ENCODE measurements around the gene NKX6-2. TPM values are rescaled to one million over a fixed set of nuclear protein-coding genes. Genes with fewer than 3 reads are reported as not detected.

NKX6-2 gene
- total and polyA plus RNA-seq, 2 donors from 2014 or later = 2.5 TPM; not detected in 1

GRCh38 chr10:132783940-132784865, 1.7 kb downstream of the NKX6-2 start:
- H3K4me1 ChIP-seq (ENCODE audit: control insufficient read depth in 2 of 3, insufficient read depth in 2 of 3, low read depth in 1 of 3, low read length in 3 of 3) = peaks cover 0 to 2% (median 0%) of the 10 kb centered on the region in 3 donors
- peaks cover 9% of the 10 kb centered on the region for H3K27me3 ChIP-seq (ENCODE audit: control insufficient read depth, insufficient read depth, low read length)
- peaks cover 0 to 12% (median 4%) of the 10 kb centered on the region in 3 donors for H3K36me3 ChIP-seq (ENCODE audit: control insufficient read depth in 2 of 3, insufficient read depth in 3 of 3, low read length in 3 of 3)
- H3K9ac ChIP-seq (ENCODE audit: low read length in 3 of 3) = no peak overlapping the region
- DNase-seq (peak in 1 of 5 donors; percentile 26), FAIRE-seq (no peak)
- H3K27ac ChIP-seq (ENCODE audit: low read depth in 2 of 2, low read length in 2 of 2) = no peak overlapping the region
- TF ChIP-seq, protein P1, sequence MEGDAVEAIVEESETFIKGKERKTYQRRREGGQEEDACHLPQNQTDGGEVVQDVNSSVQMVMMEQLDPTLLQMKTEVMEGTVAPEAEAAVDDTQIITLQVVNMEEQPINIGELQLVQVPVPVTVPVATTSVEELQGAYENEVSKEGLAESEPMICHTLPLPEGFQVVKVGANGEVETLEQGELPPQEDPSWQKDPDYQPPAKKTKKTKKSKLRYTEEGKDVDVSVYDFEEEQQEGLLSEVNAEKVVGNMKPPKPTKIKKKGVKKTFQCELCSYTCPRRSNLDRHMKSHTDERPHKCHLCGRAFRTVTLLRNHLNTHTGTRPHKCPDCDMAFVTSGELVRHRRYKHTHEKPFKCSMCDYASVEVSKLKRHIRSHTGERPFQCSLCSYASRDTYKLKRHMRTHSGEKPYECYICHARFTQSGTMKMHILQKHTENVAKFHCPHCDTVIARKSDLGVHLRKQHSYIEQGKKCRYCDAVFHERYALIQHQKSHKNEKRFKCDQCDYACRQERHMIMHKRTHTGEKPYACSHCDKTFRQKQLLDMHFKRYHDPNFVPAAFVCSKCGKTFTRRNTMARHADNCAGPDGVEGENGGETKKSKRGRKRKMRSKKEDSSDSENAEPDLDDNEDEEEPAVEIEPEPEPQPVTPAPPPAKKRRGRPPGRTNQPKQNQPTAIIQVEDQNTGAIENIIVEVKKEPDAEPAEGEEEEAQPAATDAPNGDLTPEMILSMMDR (IDR thresholded peaks at IDR 0.05; ENCODE audit: borderline replicate concordance, extremely low read depth, insufficient read depth) = no peak
- no peaks in the 10 kb centered on the region for H3K9me3 ChIP-seq (ENCODE audit: control insufficient read depth in 2 of 3, insufficient read depth in 1 of 3, low read length in 3 of 3)
- no peak overlapping the region for H3K4me3 ChIP-seq (ENCODE audit: low read length in 3 of 3)
- intact Hi-C loops (cut with DNase I) = no loop called here

GRCh38 chr10:132783165-132783939, 2.6 kb downstream of the NKX6-2 start:
- H3K27ac ChIP-seq (ENCODE audit: low read depth in 2 of 2, low read length in 2 of 2) = no peak overlapping the region
- no peak for FAIRE-seq
- no peak overlapping the region for H3K9ac ChIP-seq (ENCODE audit: low read length in 3 of 3)
- peak in 2 of 5 donors; percentile 26 to 54 for DNase-seq
- H3K27me3 ChIP-seq (ENCODE audit: control insufficient read depth, insufficient read depth, low read length) = peaks cover 9% of the 10 kb centered on the region
- peaks cover 0 to 2% (median 0%) of the 10 kb centered on the region in 3 donors for H3K4me1 ChIP-seq (ENCODE audit: control insufficient read depth in 2 of 3, insufficient read depth in 2 of 3, low read depth in 1 of 3, low read length in 3 of 3)
- H3K36me3 ChIP-seq (ENCODE audit: control insufficient read depth in 2 of 3, insufficient read depth in 3 of 3, low read length in 3 of 3) = peaks cover 0 to 12% (median 6%) of the 10 kb centered on the region in 3 donors
- no peaks in the 10 kb centered on the region for H3K9me3 ChIP-seq (ENCODE audit: control insufficient read depth in 2 of 3, insufficient read depth in 1 of 3, low read length in 3 of 3)
- TF ChIP-seq, protein P1 (IDR thresholded peaks at IDR 0.05; ENCODE audit: borderline replicate concordance, extremely low read depth, insufficient read depth) = no peak
- H3K4me3 ChIP-seq (ENCODE audit: low read length in 3 of 3) = no peak overlapping the region
- intact Hi-C loops (cut with DNase I) = no loop called here

DNA sequence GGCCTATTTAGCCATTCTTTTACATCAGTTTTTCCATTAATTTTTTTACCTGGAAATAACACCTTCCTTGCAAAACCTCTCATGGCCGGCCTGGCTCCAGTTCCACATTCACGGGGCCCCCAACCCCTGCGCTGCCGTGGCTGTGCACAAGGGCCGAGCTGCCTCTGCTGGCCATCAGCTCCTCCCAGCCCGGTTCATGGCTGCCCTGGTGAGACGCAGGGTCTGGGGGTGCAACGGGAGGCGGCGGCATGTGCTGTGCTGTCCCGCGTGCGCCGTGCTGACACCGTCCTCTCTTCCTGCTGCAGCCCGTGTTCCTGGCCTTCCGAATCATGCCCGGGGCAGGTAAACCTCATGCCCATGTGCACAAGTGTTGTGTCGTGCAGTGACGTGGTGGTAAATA, 4.4 kb downstream of the NKX6-2 start:
- no peak for DNase-seq
- Histone ChIP-seq H3K27ac (ENCODE audit: low read depth in 2 of 2, low read length in 2 of 2) (no peak overlapping the region), H3K9me3 (ENCODE audit: control insufficient read depth in 2 of 3, insufficient read depth in 1 of 3, low read length in 3 of 3) (no peaks in the 10 kb centered on the region), H3K27me3 (ENCODE audit: control insufficient read depth, insufficient read depth, low read length) (peaks cover 9% of the 10 kb centered on the region), H3K4me1 (ENCODE audit: control insufficient read depth in 2 of 3, insufficient read depth in 2 of 3, low read depth in 1 of 3, low read length in 3 of 3) (peaks cover 0 to 2% (median 0%) of the 10 kb centered on the region in 3 donors), H3K9ac (ENCODE audit: low read length in 3 of 3) (no peak overlapping the region), H3K36me3 (ENCODE audit: control insufficient read depth in 2 of 3, insufficient read depth in 3 of 3, low read length in 3 of 3) (peaks cover 0 to 12% (median 6%) of the 10 kb centered on the region in 3 donors), H3K4me3 (ENCODE audit: low read length in 3 of 3) (no peak overlapping the region)
- intact Hi-C loops (cut with DNase I) = no loop called here
- TF ChIP-seq, protein P1 (IDR thresholded peaks at IDR 0.05; ENCODE audit: borderline replicate concordance, extremely low read depth, insufficient read depth) = no peak
- FAIRE-seq = no peak
